Activated naive CD8-positive, alpha-beta T cell treated with anti-CD3 and anti-CD28 coated beads, Interleukin-2, amount 50 U/mL, for 24 hours (primary cell): ENCODE measurements around the gene VCAN.
"Not testable (repeated sequence)": the region's sequence is repeated elsewhere in the genome, so short reads cannot be mapped to it uniquely, and the experiment has no call there.

ENCODE experiments used
- ATAC-seq: fragments of 150-1000 bp; cut with Tn5 transposase; one replicate; pipeline ENCODE4 v1.10.0; 2021
- DNase-seq: peaks from one replicate; pipeline ENCODE4 v3.0.0; 2021
- H3K27ac Mint-ChIP-seq: one replicate; pipeline ENCODE4 v1.8.0; 2021; ENCODE audit warnings: mild to moderate bottlenecking, mixed read lengths
- H3K27me3 Mint-ChIP-seq: one replicate; pipeline ENCODE4 v1.8.0; 2021; ENCODE audit warnings: mixed read lengths
- H3K36me3 Mint-ChIP-seq: one replicate; pipeline ENCODE4 v1.8.0; 2021; ENCODE audit warnings: low read depth, mixed read lengths
- H3K4me1 Mint-ChIP-seq: one replicate; pipeline ENCODE4 v1.8.0; 2021; ENCODE audit warnings: mixed read lengths
- H3K4me3 Mint-ChIP-seq: one replicate; pipeline ENCODE4 v1.8.0; 2021; ENCODE audit warnings: mild to moderate bottlenecking, moderate library complexity, mixed read lengths
- H3K9me3 Mint-ChIP-seq: one replicate; pipeline ENCODE4 v1.8.0; 2021; ENCODE audit warnings: mixed read lengths

The VCAN gene

DNA sequence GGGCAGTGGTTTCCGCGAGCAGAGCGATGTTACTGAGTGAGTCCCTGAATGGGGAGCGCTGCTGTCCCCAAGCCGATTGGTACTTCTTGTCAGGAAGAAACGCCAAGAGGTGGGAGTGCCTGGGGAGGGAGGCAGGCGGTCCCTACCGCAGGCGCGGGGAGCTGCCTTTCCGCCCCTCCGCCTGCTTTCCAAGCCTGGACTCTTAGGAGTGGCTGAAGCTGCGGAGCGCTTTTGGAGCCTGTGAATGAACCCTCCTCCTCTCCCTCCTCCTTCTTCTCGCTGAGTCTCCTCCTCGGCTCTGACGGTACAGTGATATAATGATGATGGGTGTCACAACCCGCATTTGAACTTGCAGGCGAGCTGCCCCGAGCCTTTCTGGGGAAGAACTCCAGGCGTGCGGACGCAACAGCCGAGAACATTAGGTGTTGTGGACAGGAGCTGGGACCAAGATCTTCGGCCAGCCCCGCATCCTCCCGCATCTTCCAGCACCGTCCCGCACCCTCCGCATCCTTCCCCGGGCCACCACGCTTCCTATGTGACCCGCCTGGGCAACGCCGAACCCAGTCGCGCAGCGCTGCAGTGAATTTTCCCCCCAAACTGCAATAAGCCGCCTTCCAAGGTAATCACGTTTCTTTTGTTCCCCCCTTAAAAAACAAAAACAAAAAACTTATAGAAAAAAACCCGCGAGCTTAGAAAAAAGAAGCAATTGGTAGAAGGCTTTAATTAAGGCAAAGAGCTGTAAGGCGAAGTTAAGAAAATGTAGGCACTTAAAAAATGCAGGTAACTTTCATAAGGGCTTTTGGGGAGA lies at the start of gene VCAN:
VCAN (plus strand) TSS at position 340 of the 808 bp plus-strand sequence. CDS start 11,775 bp downstream, outside the sequence.
- Mint-ChIP-seq H3K9me3 (no peaks in the 10 kb centered on the region), H3K27me3 (peaks cover 83% of the 10 kb centered on the region), H3K4me3 (peak within 1 kb of the TSS; percentile 80), H3K36me3 (peaks cover 1% of the 10 kb centered on the region), H3K27ac (no peak within 1 kb of the TSS), H3K4me1 (peaks cover 33% of the 10 kb centered on the region)
- ATAC-seq (no peak), DNase-seq (peak; percentile 2)

- no peak overlapping the region for H3K27ac Mint-ChIP-seq
- DNase-seq (no peak), ATAC-seq (no peak)
- H3K4me1 Mint-ChIP-seq, result no peaks in the 10 kb centered on the region
- H3K27me3 Mint-ChIP-seq, result no peaks in the 10 kb centered on the region
- H3K9me3 Mint-ChIP-seq, result peaks cover 12% of the 10 kb centered on the region
- no peak overlapping the region for H3K4me3 Mint-ChIP-seq
- H3K36me3 Mint-ChIP-seq, result peaks cover 3% of the 10 kb centered on the region
Measured at GRCh38 chr5:83422284-83422683, 49.3 kb upstream of the VCAN start.

- H3K27me3 Mint-ChIP-seq, result peaks cover 2% of the 10 kb centered on the region
- H3K36me3 Mint-ChIP-seq, result no peaks in the 10 kb centered on the region
- H3K4me3 Mint-ChIP-seq, result no peak overlapping the region
- H3K27ac Mint-ChIP-seq, result no peak overlapping the region
- no peak for ATAC-seq
- no peaks in the 10 kb centered on the region for H3K4me1 Mint-ChIP-seq
- DNase-seq, result no peak
- peaks cover 3% of the 10 kb centered on the region for H3K9me3 Mint-ChIP-seq
Measured at GRCh38 chr5:83426855-83427254, 44.7 kb upstream of the VCAN start.

DNA sequence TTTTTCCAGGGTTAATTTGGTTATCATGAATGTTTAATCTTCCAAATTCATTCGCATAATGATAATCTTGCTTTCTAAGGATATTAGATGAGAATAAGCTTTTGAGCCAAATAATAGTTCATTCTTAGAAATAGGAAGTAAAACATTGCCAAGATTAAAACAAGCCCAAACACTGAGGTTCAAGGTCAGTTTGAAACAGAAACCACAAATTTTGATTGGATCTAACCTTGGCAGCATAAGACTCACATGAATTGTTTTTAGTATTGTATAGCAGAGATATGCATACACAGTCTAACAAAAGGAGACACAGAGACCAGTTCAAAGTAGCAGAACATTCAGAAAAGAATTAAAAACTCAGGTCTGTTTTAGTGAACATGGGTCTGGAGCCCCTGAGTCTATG lies 43.4 kb upstream of the VCAN start:
- no peak for ATAC-seq

DNA sequence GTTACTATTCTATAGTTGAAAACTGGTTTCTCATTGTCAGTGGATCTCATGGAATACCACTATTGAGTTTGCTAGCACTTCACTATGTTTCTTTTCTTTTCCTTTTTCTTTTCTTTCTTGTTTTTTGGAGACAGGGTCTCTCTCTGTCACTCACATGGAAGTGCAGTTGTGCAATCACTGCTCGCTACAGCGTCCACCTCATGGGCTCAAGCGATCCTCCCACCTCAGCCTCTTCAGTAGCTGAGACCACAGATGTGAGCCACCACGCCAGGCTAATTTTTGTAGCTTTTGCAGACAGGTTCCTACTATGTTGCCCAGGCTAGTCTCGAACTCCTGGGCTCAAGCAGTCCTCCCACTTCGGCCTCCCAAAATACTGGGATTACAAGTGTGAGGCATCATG lies 42.7 kb upstream of the VCAN start:
- no peak overlapping the region for H3K27ac Mint-ChIP-seq
- ATAC-seq (no peak), DNase-seq (no peak)
- H3K4me3 Mint-ChIP-seq, result no peak overlapping the region
- no peaks in the 10 kb centered on the region for H3K4me1 Mint-ChIP-seq
- no peaks in the 10 kb centered on the region for H3K36me3 Mint-ChIP-seq
- no peaks in the 10 kb centered on the region for H3K9me3 Mint-ChIP-seq
- H3K27me3 Mint-ChIP-seq, result peaks cover 2% of the 10 kb centered on the region

More for the DNA sequence above, 43.4 kb upstream of the VCAN start:
- Mint-ChIP-seq H3K36me3 (no peaks in the 10 kb centered on the region), H3K4me1 (no peaks in the 10 kb centered on the region), H3K9me3 (no peaks in the 10 kb centered on the region), H3K4me3 (no peak overlapping the region), H3K27me3 (peaks cover 2% of the 10 kb centered on the region), H3K27ac (no peak overlapping the region)
- DNase-seq, result no peak

DNA sequence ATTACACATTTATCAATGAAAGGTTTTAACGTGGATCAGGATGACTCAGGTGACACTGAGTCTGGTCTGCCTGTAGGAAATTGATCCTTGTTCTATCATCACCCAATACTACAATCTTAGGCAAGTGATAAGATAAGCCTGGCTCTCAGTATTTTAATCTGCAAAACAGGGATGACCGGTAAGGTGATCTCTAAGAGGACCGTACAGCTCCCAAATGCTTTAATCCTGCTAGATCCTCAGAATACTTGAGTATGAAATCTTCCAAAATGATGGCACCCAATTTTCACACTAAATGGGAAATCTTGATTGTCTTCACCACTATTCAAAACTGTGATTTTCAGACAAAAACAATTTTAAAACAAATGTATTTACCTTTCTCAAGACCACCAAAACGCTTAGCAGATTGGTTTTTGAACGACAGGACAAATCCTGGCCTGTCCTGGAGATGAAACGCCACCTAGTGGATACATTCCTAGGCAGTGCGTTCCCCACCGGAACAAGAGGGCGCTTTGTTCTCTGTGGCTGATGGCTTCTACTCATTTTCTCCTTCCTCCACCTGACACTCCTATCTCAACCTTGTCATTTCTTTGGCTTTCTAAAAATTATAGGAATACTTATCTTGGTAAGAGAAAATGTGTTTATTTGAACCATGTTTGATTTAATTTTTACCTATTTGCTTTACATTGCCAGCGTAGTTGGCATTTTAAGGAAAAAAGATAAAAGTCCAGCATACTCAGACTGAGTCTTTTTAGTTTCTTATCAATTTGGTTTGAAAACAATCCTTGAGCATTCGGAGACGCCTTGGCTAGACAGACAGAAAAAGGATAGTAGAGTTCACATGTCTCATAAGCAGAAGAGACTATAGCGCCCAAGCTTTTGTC lies 41.2 kb upstream of the VCAN start:
- no peaks in the 10 kb centered on the region for H3K36me3 Mint-ChIP-seq

GRCh38 chr5:83433891-83434290 lies 37.7 kb upstream of the VCAN start:
- Mint-ChIP-seq H3K9me3 (no peaks in the 10 kb centered on the region), H3K4me3 (no peak overlapping the region), H3K4me1 (no peaks in the 10 kb centered on the region), H3K36me3 (no peaks in the 10 kb centered on the region), H3K27ac (no peak overlapping the region), H3K27me3 (peaks cover 2% of the 10 kb centered on the region)
- ATAC-seq, result no peak
- no peak for DNase-seq

More for the DNA sequence above, 41.2 kb upstream of the VCAN start:
- H3K4me1 Mint-ChIP-seq, result no peaks in the 10 kb centered on the region
- peaks cover 2% of the 10 kb centered on the region for H3K27me3 Mint-ChIP-seq
- no peaks in the 10 kb centered on the region for H3K9me3 Mint-ChIP-seq
- ATAC-seq (peak; percentile 69), DNase-seq (peak; percentile 46)
- no peak overlapping the region for H3K4me3 Mint-ChIP-seq
- no peak overlapping the region for H3K27ac Mint-ChIP-seq

DNA sequence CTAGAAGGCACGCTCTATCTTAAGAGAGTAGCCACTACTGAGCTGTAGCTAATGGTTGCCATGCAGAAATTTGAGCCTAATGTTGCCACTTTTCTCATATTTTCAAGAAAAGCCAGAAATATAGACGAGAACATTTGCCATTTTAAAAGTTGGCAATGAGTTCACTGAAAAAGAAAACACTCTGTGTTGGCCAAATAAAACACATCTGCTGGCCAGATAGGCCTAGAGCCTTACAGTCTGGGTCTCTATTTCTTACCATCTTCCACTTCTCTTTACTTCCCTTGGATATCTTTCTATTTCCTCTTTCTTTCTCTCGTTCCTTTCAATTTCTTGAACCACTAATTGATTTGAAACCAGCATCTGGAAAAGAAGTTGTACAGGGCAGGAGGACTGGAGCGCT lies 36.6 kb upstream of the VCAN start:
- no peaks in the 10 kb centered on the region for H3K9me3 Mint-ChIP-seq
- H3K27ac Mint-ChIP-seq, result no peak overlapping the region
- H3K4me1 Mint-ChIP-seq, result no peaks in the 10 kb centered on the region
- ATAC-seq (no peak), DNase-seq (no peak)
- no peaks in the 10 kb centered on the region for H3K36me3 Mint-ChIP-seq
- H3K4me3 Mint-ChIP-seq, result no peak overlapping the region
- H3K27me3 Mint-ChIP-seq, result no peaks in the 10 kb centered on the region

- DNase-seq (no peak), ATAC-seq (no peak)
- Mint-ChIP-seq H3K27me3 (no peaks in the 10 kb centered on the region), H3K27ac (no peak overlapping the region), H3K36me3 (no peaks in the 10 kb centered on the region), H3K9me3 (no peaks in the 10 kb centered on the region), H3K4me3 (no peak overlapping the region), H3K4me1 (no peaks in the 10 kb centered on the region)
Measured at GRCh38 chr5:83436276-83436675, 35.3 kb upstream of the VCAN start.

- ATAC-seq, H3K36me3 Mint-ChIP-seq, H3K27ac Mint-ChIP-seq, H3K9me3 Mint-ChIP-seq, H3K4me3 Mint-ChIP-seq, DNase-seq, H3K4me1 Mint-ChIP-seq, H3K27me3 Mint-ChIP-seq: not testable (repeated sequence)
Measured at GRCh38 chr5:83437697-83438096, 33.8 kb upstream of the VCAN start.

DNA sequence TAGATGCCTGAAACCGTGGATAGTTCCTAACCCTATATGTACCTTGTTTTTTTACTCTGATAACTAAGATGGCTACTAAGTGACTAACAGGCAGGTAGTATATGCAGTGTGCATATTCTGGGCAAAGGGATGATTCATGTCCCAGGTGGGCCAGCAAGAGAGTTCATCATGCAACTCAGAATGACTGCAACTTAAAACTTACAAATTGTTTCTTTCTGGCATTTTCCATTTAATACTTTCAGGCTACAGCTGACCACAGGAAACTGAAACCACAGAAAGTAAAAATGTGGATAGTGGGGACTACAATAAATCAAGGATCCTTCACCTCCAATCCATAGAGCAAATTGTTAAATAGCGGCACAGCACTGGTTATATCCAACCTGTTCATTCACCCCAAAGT lies 30.7 kb upstream of the VCAN start:
- Mint-ChIP-seq H3K36me3 (no peaks in the 10 kb centered on the region), H3K27ac (no peak overlapping the region), H3K27me3 (peaks cover 3% of the 10 kb centered on the region), H3K9me3 (no peaks in the 10 kb centered on the region), H3K4me1 (no peaks in the 10 kb centered on the region), H3K4me3 (no peak overlapping the region)
- DNase-seq, result no peak
- ATAC-seq, result no peak

DNA sequence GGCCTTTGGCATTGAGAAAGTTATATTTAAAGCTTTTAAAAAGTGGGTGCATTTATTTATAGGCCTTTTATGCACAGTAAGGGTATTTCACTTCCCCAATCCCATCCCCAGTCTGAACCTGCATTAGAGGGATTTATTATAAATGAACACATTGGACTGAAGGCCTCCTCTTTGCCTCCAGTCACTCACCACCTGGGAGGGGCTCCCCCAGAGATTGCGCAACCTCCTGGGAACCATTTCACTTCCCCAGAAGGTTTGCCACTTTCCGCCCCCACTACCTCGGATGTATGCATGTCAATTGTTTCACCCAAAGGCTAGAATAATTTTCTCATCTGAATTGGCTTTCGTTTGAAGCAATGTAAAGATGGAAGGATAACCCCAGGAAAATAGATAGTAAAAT lies 29.8 kb upstream of the VCAN start:
- DNase-seq (no peak), ATAC-seq (no peak)
- Mint-ChIP-seq H3K9me3 (no peaks in the 10 kb centered on the region), H3K4me3 (no peak overlapping the region), H3K27me3 (peaks cover 3% of the 10 kb centered on the region), H3K27ac (no peak overlapping the region), H3K36me3 (no peaks in the 10 kb centered on the region), H3K4me1 (no peaks in the 10 kb centered on the region)

- ATAC-seq, result no peak
- H3K27ac Mint-ChIP-seq, result no peak overlapping the region
- no peak for DNase-seq
- H3K9me3 Mint-ChIP-seq, result no peaks in the 10 kb centered on the region
- peaks cover 3% of the 10 kb centered on the region for H3K27me3 Mint-ChIP-seq
- no peaks in the 10 kb centered on the region for H3K36me3 Mint-ChIP-seq
- H3K4me3 Mint-ChIP-seq, result no peak overlapping the region
- no peaks in the 10 kb centered on the region for H3K4me1 Mint-ChIP-seq
Measured at GRCh38 chr5:83443534-83443933, 28.0 kb upstream of the VCAN start.

DNA sequence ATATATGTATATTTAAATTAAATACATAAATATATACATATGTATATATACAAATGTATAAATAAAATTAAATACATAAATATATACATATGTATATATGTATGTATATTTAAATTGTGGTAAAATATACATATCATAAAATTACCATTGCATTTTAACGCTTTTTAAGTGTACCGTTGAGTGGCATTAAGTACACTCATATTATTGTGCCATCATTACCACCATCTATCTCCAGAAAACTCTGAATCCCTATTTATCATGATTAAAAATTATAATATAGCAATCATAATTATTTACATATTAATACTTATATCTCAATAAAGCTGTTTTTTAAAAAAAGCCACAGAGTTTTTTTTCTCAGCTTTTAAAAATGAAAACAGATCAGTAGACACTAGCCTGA lies 27.1 kb upstream of the VCAN start:
- Mint-ChIP-seq H3K27ac (no peak overlapping the region), H3K4me1 (no peaks in the 10 kb centered on the region), H3K4me3 (no peak overlapping the region), H3K36me3 (no peaks in the 10 kb centered on the region), H3K9me3 (no peaks in the 10 kb centered on the region), H3K27me3 (peaks cover 3% of the 10 kb centered on the region)
- no peak for ATAC-seq
- DNase-seq, result no peak
